Neuron (in vitro differentiated cells): ENCODE data around the gene MAN2A1.

Experiments used
- H2AFZ ChIP-seq: one replicate; pipeline ENCODE4 v1.6.1; 2013; ENCODE audit warnings: low read depth, mild to moderate bottlenecking, inconsistent platforms, low read length, moderate library complexity
- H3K27me3 ChIP-seq: one replicate; pipeline ENCODE4 v1.6.1; 2013; ENCODE audit warnings: low read length; ENCODE audit not compliant: insufficient read depth
- H3K36me3 ChIP-seq: one replicate; pipeline ENCODE4 v1.6.1; 2013; ENCODE audit warnings: low read length; ENCODE audit not compliant: insufficient read depth
- H3K4me1 ChIP-seq: one replicate; pipeline ENCODE4 v1.6.1; 2013; ENCODE audit warnings: low read length; ENCODE audit not compliant: insufficient read depth
- H3K4me3 ChIP-seq: 2 replicates; pipeline ENCODE4 v1.5.1; 2013; ENCODE audit warnings: mild to moderate bottlenecking, low read length, moderate library complexity
- H3K9me3 ChIP-seq: one replicate; pipeline ENCODE4 v1.6.1; 2013; ENCODE audit warnings: low read length

The MAN2A1 gene

DNA sequence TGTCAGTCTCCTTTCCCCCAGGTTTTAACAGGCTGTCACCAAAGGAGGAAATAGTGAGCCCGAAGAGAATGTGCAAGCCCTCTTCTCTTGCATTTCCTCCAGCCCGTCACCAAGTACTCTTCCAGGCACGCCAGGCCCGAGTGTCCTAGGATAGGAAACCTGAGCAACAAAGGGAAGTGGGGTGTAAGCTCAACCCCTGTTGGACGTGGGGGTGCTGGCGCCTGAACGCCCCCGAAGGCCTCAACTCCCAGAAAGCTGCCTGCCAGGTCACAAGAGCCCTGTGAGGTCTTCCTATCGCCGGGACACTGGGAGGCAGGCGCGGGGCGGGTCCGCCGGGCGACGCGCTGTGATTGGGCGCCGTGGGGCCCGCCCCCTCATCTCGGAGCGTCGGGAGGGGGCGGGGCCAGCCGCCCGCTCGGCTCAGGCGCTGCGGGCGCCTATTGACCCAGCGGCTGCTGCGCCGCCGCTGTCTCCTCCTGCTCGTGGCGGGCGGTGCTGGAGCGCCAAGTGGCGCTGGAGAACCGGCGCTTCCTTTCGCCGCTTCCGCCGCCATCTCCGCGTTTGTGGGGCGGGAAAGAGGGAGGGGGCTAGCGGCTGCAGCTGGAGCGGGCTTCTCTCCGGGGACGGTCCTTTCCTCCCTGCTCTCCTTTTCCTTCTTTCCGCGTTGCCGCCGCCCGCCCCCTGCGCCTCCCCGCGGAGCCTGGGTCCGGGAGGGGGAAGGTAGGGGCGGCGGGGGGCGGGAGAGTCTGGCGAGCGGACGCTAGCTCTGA lies 572 bp upstream of the MAN2A1 start:
- H3K9me3 ChIP-seq = peaks cover 3% of the 10 kb centered on the region
- H3K36me3 ChIP-seq = no peaks in the 10 kb centered on the region
- peaks cover 11% of the 10 kb centered on the region for H3K4me1 ChIP-seq
- H2AFZ ChIP-seq = peak overlapping the region; percentile 90
- H3K4me3 ChIP-seq = peak overlapping the region; percentile 100
- H3K27me3 ChIP-seq = no peaks in the 10 kb centered on the region

DNA sequence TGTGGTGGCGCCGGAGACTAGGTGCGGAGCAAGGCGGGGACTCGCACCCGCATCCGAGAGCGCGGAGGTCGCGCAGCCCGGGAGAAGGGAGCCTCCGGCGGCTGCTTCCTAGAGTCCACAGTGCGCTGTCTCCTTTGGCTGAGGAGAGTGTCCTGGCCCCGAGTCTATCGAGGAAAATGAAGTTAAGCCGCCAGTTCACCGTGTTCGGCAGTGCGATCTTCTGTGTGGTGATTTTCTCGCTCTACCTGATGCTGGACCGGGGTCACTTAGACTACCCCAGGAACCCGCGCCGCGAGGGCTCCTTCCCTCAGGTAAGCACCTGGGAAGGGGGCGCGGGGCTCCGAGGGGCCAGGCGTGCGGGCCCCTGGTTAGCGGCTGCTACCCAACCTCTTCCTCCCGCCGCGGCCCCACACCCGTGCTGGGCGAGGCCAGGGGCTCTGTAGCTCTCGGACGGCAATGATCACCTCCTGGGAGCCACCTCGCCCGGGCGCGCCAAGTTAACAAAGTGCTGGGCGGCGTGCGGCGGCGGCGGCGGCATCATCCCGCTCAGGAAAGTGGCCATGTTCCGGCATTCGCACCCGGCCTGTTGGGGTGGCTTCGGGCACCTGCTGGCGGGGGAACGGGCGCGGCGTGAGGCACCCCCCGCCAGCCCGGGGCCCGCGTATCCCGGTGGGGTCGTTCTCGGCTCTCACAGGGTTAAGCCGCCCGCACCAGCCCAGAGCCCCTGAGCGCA lies 681 bp downstream of the MAN2A1 start:
- Histone ChIP-seq H3K36me3 (no peaks in the 10 kb centered on the region), H3K4me1 (peaks cover 11% of the 10 kb centered on the region)

DNA sequence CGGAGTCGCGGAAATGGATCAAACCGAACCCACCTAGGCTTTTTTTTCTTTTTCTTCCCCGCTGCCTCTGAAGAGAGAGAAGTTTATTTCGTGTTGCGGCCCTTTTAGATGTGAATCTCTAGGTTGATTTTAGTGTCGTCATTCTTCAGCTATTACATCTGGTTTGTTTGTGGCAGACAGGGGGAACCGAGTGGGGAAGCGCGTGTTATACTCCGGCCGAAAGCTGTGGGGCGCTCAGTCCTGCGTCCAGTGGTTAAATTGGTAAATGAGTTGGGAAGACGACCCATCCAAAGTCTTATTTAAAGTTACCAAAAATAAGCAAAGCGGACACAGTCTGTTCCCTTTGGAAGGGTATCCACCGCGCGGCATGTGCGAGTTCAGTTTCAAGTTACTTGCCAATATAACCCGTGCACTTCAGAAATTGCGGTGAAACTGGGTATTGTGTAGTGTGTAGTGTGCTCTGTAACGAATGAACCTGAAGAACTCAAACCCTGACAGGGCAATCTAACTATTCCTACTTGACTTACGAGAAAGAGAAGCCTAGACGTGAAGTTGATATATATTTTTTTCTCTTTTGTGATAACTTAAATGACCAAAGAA lies 1.3 kb downstream of the MAN2A1 start:
- H3K36me3 ChIP-seq = no peaks in the 10 kb centered on the region
- peak overlapping the region; percentile 100 for H3K4me3 ChIP-seq
- H3K4me1 ChIP-seq = peaks cover 11% of the 10 kb centered on the region
- H3K9me3 ChIP-seq = peaks cover 3% of the 10 kb centered on the region
- peak overlapping the region; percentile 90 for H2AFZ ChIP-seq
- no peaks in the 10 kb centered on the region for H3K27me3 ChIP-seq

More for the DNA sequence above, 681 bp downstream of the MAN2A1 start:
- Histone ChIP-seq H2AFZ (peak overlapping the region; percentile 90), H3K27me3 (no peaks in the 10 kb centered on the region), H3K9me3 (peaks cover 3% of the 10 kb centered on the region), H3K4me3 (peak overlapping the region; percentile 100)

DNA sequence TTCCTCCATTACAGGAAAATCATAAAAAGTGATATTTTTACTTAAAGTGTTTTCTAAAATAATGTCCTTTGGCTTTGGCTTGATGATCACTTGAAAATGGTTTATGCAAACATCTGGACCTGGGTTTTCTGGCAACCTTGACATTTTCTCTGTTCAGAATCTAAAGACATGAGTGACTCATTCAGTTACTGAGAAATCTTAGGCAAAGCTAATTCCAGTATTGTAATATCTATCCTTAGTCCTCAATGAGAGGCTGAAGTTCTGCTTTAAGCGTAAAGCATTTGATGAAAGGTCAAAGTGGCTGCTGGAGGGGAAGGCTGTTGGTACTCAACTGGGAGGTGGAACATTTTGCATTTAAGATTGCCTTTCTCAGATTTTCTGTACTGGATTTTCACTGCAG lies 2.3 kb downstream of the MAN2A1 start:
- H3K9me3 ChIP-seq = peaks cover 5% of the 10 kb centered on the region
- peak overlapping the region; percentile 100 for H3K4me3 ChIP-seq
- H3K4me1 ChIP-seq = peaks cover 11% of the 10 kb centered on the region
- no peaks in the 10 kb centered on the region for H3K27me3 ChIP-seq
- H3K36me3 ChIP-seq = no peaks in the 10 kb centered on the region
- H2AFZ ChIP-seq = no peak overlapping the region

DNA sequence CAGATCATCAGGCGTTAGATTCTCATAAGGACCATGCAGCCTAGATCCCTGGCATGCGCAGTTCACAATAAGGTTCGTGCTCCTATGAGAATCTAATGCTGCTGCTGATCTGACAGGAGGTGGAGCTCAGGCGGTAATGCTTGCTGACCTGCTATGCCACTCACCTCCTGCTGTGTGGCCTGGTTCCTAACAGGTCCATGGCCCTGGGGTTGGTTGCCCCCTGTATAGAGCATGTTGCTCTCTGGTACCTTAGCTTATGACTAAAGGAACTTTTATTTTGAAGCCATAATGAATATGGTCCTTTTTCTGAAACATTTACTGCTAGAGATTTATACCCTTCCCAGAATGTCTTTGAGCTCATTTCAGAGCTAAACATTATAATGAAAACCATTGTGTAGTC lies 3.1 kb downstream of the MAN2A1 start:
- Histone ChIP-seq H2AFZ (no peak overlapping the region), H3K27me3 (no peaks in the 10 kb centered on the region), H3K4me1 (peaks cover 11% of the 10 kb centered on the region), H3K9me3 (peaks cover 1% of the 10 kb centered on the region), H3K36me3 (no peaks in the 10 kb centered on the region), H3K4me3 (peak overlapping the region; percentile 9)

DNA sequence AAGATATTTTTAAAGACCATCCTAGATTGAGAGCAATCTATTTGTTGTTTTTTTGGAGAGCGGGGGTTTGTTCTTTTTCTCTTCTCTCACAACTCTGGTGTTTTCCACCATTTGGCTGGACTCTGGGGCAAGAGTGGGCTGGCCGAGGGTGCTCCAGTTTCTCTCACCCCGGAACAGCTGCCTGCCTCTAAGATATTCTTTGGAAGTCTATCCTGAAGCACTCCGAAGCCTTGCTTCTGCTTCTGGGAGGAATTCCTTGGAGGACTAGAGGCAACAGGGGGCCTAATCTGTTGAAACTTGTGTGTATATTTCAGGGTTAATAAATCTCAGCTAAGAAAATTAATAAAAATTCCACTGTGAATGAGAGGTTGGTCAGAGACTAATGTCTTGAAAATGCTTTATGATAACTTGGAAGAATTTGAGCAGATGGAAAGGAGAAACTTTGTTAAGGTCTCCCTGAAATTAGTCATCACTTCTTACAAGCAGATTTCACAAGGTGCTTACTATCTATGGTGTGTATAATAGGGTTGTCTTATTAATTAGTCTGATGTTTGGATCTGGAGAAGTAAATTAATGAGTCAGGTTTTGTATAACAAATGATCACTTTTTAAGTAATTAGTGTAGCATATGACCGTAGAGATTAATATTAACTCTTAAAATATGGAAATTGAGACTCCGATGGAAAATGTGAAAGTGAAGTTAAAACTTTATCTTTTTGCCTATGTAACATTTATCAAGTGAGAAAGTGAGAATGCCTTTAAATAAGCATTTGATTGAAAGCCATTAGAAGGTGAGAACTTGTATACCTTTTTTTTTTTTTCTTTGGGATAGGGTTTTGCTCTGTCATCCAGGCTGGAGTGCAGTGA lies 4.0 kb downstream of the MAN2A1 start:
- Histone ChIP-seq H3K36me3 (no peaks in the 10 kb centered on the region), H3K27me3 (no peaks in the 10 kb centered on the region), H3K4me3 (no peak overlapping the region), H3K4me1 (peaks cover 11% of the 10 kb centered on the region), H2AFZ (no peak overlapping the region), H3K9me3 (peaks cover 1% of the 10 kb centered on the region)

DNA sequence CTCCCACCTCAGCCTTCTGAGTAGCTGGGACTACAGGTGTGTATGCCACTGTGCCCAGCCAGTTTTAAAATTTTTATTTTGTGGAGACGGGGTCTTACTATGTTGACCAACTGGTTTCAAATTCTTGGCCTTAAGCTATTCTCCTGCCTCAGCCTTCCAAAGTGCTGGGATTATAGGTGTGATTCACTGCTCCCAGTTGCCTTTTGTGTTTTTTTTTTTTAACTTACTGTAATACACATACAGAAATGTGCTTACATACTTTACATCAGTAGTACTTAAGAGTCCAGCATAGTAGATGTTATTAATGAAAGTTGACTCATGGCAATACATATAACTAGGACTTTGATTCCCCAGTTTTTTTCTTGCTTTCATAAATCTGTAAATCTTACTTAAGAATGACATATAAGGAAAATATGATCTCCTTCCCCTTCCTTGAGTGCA lies 4.7 kb downstream of the MAN2A1 start:
- Histone ChIP-seq H3K27me3 (no peaks in the 10 kb centered on the region), H3K36me3 (no peaks in the 10 kb centered on the region), H2AFZ (no peak overlapping the region), H3K4me3 (no peak overlapping the region), H3K4me1 (peaks cover 11% of the 10 kb centered on the region), H3K9me3 (peaks cover 5% of the 10 kb centered on the region)

DNA sequence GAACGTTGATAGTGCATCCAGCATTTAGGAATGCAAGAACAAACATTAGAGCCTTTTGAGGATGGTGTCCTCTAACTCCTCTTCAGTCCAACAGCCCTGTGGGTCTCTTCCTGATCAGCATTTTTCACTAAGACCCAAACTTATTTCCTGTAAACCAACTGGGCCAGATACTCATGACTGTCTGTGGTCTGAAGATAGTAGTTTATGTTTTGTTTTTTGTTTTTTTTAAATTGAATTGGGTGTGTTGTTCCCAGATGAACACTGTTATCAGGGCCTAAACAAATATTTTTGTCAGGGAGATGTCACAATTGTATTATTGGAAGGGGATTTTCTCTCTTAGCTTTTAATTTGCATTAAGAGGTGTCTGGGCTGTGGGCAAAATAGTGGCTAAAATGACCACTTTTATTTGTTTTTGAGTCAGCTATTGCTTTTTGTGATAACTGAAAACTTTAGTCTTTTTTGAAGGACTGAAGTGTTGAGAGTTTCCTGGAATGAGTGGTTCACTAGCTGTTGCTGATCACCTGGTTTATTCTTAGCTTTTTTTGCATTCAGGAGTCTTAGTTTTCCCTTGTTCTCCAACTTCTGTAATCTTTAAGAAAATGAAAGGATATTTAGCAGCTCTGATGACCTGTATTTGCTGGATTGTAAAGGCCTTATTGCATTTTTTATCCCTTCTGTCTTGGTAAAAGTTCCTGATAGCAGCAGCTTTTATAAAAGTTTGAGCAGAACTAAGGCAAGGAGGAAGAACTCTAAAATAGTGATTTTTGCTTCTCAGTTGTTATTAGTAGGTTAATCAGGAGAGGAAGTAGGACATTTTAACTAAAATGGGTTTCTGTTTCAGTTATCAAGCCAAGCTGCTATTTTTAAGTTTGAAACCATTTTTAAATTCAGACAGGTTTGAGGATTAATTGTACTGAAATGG lies 5.5 kb downstream of the MAN2A1 start:
- peaks cover 11% of the 10 kb centered on the region for H3K4me1 ChIP-seq
- peaks cover 6% of the 10 kb centered on the region for H3K9me3 ChIP-seq
- H3K36me3 ChIP-seq = peaks cover 5% of the 10 kb centered on the region
- no peak overlapping the region for H2AFZ ChIP-seq
- H3K27me3 ChIP-seq = no peaks in the 10 kb centered on the region
- no peak overlapping the region for H3K4me3 ChIP-seq

DNA sequence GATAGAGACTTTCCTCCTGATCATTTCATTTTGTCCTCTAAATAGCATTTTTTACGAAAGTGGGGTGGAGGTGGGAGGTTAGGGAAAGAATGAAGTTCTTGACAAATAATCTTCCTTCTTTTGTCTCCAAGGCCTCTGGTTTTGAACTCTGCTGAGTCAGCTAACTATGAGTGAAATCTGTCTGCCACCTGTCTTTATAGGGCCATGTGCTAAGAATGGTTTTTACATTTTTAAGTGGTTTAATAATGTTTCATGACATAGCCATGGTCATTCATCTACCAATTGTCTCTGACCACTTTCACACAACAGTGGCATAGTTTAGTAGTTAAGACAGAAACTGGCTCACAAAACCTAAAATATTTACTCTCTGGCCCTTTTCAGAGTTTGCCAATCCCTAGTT lies 7.6 kb downstream of the MAN2A1 start:
- Histone ChIP-seq H3K4me3 (no peak overlapping the region), H3K36me3 (peaks cover 9% of the 10 kb centered on the region), H3K27me3 (no peaks in the 10 kb centered on the region), H2AFZ (no peak overlapping the region), H3K9me3 (peaks cover 6% of the 10 kb centered on the region), H3K4me1 (peaks cover 2% of the 10 kb centered on the region)

DNA sequence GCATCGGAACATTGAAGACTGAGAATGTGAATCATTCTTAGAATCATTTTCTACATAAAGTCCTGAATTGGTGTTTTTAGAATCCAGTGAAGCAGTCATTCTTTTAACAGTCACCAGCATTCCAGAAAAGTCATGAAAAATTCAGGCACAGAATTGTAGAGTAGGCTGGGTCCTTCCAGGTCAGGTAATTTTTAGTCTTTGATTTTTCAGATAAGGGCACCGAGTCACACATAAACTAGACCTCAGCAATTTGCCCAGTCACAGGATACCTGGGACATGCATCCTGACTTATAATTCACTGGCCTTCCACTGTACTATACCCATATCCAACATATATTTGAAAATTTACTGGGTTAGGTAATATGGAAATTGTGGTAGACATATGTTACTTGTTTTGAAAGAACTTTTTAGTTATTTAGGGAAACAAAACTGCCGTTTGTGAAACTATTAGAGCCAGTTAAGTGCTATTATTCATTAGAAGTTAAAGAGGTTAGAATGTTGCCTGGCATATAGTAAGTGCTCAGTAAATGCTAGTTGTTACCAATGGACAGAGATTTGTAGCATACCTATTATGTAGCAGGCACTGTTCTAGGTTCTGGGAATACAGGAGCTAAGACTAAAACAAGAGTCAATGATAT lies 10.9 kb downstream of the MAN2A1 start:
- Histone ChIP-seq H3K27me3 (no peaks in the 10 kb centered on the region), H2AFZ (no peak overlapping the region), H3K4me1 (no peaks in the 10 kb centered on the region), H3K4me3 (no peak overlapping the region), H3K36me3 (peaks cover 9% of the 10 kb centered on the region), H3K9me3 (peaks cover 6% of the 10 kb centered on the region)

DNA sequence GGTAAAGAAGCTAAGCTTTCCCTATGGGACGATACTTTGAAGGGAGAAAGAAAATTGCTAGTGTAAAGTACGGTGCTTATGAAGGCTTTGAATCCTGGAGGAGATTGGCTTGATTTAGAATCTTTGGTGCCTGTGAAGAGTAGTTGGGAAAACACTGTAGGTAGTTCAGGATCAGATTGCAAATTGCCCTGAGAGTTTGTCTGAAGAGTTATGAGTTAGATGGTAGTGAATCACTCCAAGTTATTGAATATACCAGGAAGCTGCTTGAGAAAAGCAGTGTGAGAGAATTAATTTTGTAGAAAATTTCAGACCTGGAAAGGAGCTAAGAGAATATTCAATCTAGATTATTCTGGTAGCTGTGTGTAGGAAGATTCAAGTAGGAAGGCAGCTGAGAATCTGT lies 11.5 kb downstream of the MAN2A1 start:
- Histone ChIP-seq H3K36me3 (peaks cover 12% of the 10 kb centered on the region), H3K4me1 (no peaks in the 10 kb centered on the region), H3K9me3 (peaks cover 6% of the 10 kb centered on the region), H3K27me3 (no peaks in the 10 kb centered on the region), H2AFZ (no peak overlapping the region), H3K4me3 (no peak overlapping the region)
